H1 (cell line): ENCODE data around the gene AP5Z1. TPM values are rescaled to one million over a fixed set of nuclear protein-coding genes. Genes with fewer than 3 reads are reported as not detected.

Source experiments
- ASH2L ChIP-seq: fragments of 200-600, 300-600 bp; sonication (generic); IDR thresholded peaks from one replicate; pipeline ENCODE4 v1.7.1; 2017; ENCODE audit warnings: low read length
- ATF3 ChIP-seq: IDR thresholded peaks from 2 replicates; pipeline ENCODE4 v1.6.1; 2011; ENCODE audit warnings: low read depth, mild to moderate bottlenecking, low read length; ENCODE audit not compliant: insufficient read depth
- CEBPB ChIP-seq: IDR thresholded peaks from 2 replicates; pipeline ENCODE4 v1.6.1; 2012; ENCODE audit warnings: low read depth, low read length
- CHD7 ChIP-seq: fragments of 300-600 bp; sonication (generic); IDR thresholded peaks from 2 replicates; pipeline ENCODE4 v1.7.1; 2012; ENCODE audit warnings: low read length, moderate library complexity, mild to moderate bottlenecking, inconsistent platforms; ENCODE audit not compliant: insufficient replicate concordance
- CTBP2 ChIP-seq: IDR thresholded peaks from 2 replicates; pipeline ENCODE4 v1.7.0; 2011; ENCODE audit warnings: borderline replicate concordance, mild to moderate bottlenecking, moderate library complexity, mixed read lengths, low read length; ENCODE audit not compliant: insufficient read depth, insufficient read length
- MAFK ChIP-seq: IDR thresholded peaks from 2 replicates; pipeline ENCODE4 v1.6.1; 2012; ENCODE audit warnings: low read depth, mild to moderate bottlenecking, improper control_type of control experiment, low read length
- RBBP5 ChIP-seq: IDR thresholded peaks from 2 replicates; pipeline ENCODE4 v1.7.1; 2012; ENCODE audit warnings: low read depth, mild to moderate bottlenecking, inconsistent platforms, low read length, moderate library complexity, borderline replicate concordance
- SIX5 ChIP-seq: IDR thresholded peaks from 2 replicates; pipeline ENCODE4 v1.6.1; 2011; ENCODE audit warnings: mild to moderate bottlenecking, low read depth, low read length
- YY1 ChIP-seq: IDR thresholded peaks from 2 replicates; pipeline ENCODE4 v1.6.1; 2011; ENCODE audit warnings: low read depth, mild to moderate bottlenecking, low read length
- polyA plus RNA-seq, 7 experiments: library from polyadenylated mRNA; depleted of rRNA in 3 of 7; stranded (reverse) in 5 of 7; unstranded in 2 of 7; fragments of >200 nt in 5 of 7; fragments of 200-250 nt in 2 of 7; gene quantifications; 1 replicate in 5 of 7; 2 replicates in 1 of 7; 4 replicates in 1 of 7; pipeline versions ENCODE4 v1.2.1 to v1.2.3, GENCODE V29; 2011 to 2013; ENCODE audit warnings: missing spikeins in 2 of 7, mixed read lengths in 2 of 7
- total RNA-seq: library from RNA; stranded (reverse); fragmentation: NEBNext Ultra II Directional; extraction: Animal tissue kit (Norgen Biotek cat#: 25700); gene quantifications from 2 replicates; pipeline ENCODE4 v1.2.1, GENCODE V29; 2021

The AP5Z1 gene
- total and polyA plus RNA-seq, 2 of the 8 experiments (the other 6 are each of a cell fraction or from before 2014, with no cell fraction given): 24.0 to 24.7 TPM

DNA sequence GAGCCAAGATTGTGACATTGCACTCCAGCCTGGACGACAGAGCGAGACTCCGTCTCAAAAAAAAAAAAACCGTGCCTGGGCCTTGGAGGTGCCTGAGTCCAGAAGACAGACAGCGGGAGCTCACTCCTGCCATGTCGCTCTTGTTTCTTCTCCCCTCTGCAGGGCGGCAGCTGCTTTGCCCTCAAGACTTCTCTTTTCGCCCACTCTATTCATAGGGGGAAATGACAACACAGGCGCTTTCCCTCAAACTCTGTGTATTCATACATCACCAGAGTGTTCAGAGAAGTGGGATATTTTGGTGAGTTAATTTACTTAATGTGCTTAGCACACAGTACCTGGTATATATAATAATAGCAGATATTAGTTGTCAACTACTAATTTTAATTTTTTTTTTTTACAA is 48.9 kb upstream of the AP5Z1 start (continued):
- TF ChIP-seq CHD7: no peak
- TF ChIP-seq RBBP5: no peak
- TF ChIP-seq MAFK: no peak
- no peak for TF ChIP-seq ASH2L
- no peak for TF ChIP-seq CTBP2
- TF ChIP-seq CEBPB: no peak
- no peak for TF ChIP-seq YY1
- no peak for TF ChIP-seq ATF3
- TF ChIP-seq SIX5: no peak
